Tibial nerve (tissue), 4 donors: ENCODE results near the gene ZNG1C.
"Not testable (repeated sequence)": the region's sequence is repeated elsewhere in the genome, so short reads cannot be mapped to it uniquely, and the experiment has no call there.

Experiments used
- CTCF ChIP-seq, 5 experiments: fragments of 200-600 bp in 3 of 5; fragments of 450-650 bp in 2 of 5; sonication (generic) in 3 of 5; IDR thresholded peaks; one replicate each; pipeline ENCODE4 v1.5.1; 2016 to 2019; ENCODE audit warnings: antibody characterized with exemption in 5 of 5, mild to moderate bottlenecking in 3 of 5, moderate library complexity in 2 of 5
- EP300 ChIP-seq, 2 donors: sonication (generic); formaldehyde crosslinking; IDR thresholded peaks; one replicate each; pipeline ENCODE4 v1.6.1; 2017; ENCODE audit warnings: antibody characterized with exemption in 2 of 2, mild to moderate bottlenecking in 1 of 2
- POLR2A ChIP-seq, 2 donors: fragments of 450-650 bp; IDR thresholded peaks; one replicate each; pipeline ENCODE4 v1.6.1; 2017; ENCODE audit warnings: antibody characterized with exemption in 2 of 2, mild to moderate bottlenecking in 2 of 2, moderate library complexity in 2 of 2

- TF ChIP-seq CTCF, EP300, POLR2A (IDR thresholded peaks at IDR 0.05): not testable (repeated sequence)
These were observed at the start of gene ZNG1C for GRCh38 chr9:68241683-68242082.
